Neutrophil (primary cell): ENCODE data around the gene MLLT10.

Experiments used
- H3K27ac ChIP-seq: fragments of 200-600 bp; sonication (generic); 2 replicates; pipeline ENCODE4 v1.5.1; 2016; ENCODE audit warnings: mild to moderate bottlenecking, moderate library complexity
- H3K27me3 ChIP-seq: fragments of 200-600 bp; sonication (generic); 2 replicates; pipeline ENCODE4 v1.6.0; 2016; ENCODE audit warnings: mild to moderate bottlenecking
- H3K36me3 ChIP-seq: fragments of 200-600 bp; sonication (generic); 2 replicates; pipeline ENCODE4 v1.5.1; 2017
- H3K4me1 ChIP-seq, 2 experiments: fragments of 200-600 bp in 1 of 2; sonication (generic) in 1 of 2; 1 replicate in 1 of 2; 2 replicates in 1 of 2; pipeline versions ENCODE4 v1.5.1 to v1.6.1; 2013 to 2016; ENCODE audit warnings: low read depth in 1 of 2, low read length in 1 of 2, mild to moderate bottlenecking in 1 of 2, moderate library complexity in 1 of 2; ENCODE audit not compliant: control insufficient read depth in 1 of 2, insufficient read depth in 1 of 2
- H3K4me3 ChIP-seq, 2 experiments: fragments of 200-600 bp in 1 of 2; sonication (generic) in 1 of 2; 1 replicate in 1 of 2; 2 replicates in 1 of 2; pipeline ENCODE4 v1.5.1; 2013 to 2016; ENCODE audit warnings: low read depth in 1 of 2, low read length in 1 of 2, mild to moderate bottlenecking in 1 of 2, moderate library complexity in 1 of 2
- H3K9me3 ChIP-seq: fragments of 200-600 bp; sonication (generic); 2 replicates; pipeline ENCODE4 v1.5.1; 2016
- CTCF ChIP-seq: fragments of 200-600 bp; sonication (generic); IDR thresholded peaks from 2 replicates; pipeline ENCODE4 v1.5.1; 2016; ENCODE audit warnings: antibody characterized with exemption

Gene MLLT10

GRCh38 chr10:21522631-21523406 lies 11.2 kb upstream of the MLLT10 start:
- Histone ChIP-seq H3K27ac (no peak overlapping the region), H3K4me1 (peaks cover 50 to 52% of the 10 kb centered on the region in 2 experiments), H3K9me3 (no peaks in the 10 kb centered on the region), H3K36me3 (no peaks in the 10 kb centered on the region), H3K27me3 (peaks cover 44% of the 10 kb centered on the region), H3K4me3 (no peak overlapping the region)
- TF ChIP-seq CTCF = no peak

- no peaks in the 10 kb centered on the region for H3K9me3 ChIP-seq
- no peaks in the 10 kb centered on the region for H3K36me3 ChIP-seq
- H3K27me3 ChIP-seq = peaks cover 37% of the 10 kb centered on the region
- no peak for TF ChIP-seq CTCF
- no peak overlapping the region for H3K4me3 ChIP-seq
- H3K27ac ChIP-seq = no peak overlapping the region
- peaks cover 47% of the 10 kb centered on the region in 2 experiments for H3K4me1 ChIP-seq
Observed at GRCh38 chr10:21523557-21524008, 10.4 kb upstream of the MLLT10 start.

GRCh38 chr10:21524131-21524525 lies 9.9 kb upstream of the MLLT10 start:
- Histone ChIP-seq H3K4me3 (peak overlapping the region in 1 of 2 experiments; percentile 84), H3K27me3 (peaks cover 31% of the 10 kb centered on the region), H3K9me3 (no peaks in the 10 kb centered on the region), H3K36me3 (no peaks in the 10 kb centered on the region), H3K27ac (no peak overlapping the region), H3K4me1 (peaks cover 41 to 42% of the 10 kb centered on the region in 2 experiments)
- TF ChIP-seq CTCF = no peak

- Histone ChIP-seq H3K27ac (peak overlapping the region; percentile 77), H3K4me1 (peaks cover 35% of the 10 kb centered on the region in 2 experiments), H3K36me3 (no peaks in the 10 kb centered on the region), H3K4me3 (peak overlapping the region; percentile 84 to 90), H3K9me3 (no peaks in the 10 kb centered on the region), H3K27me3 (peaks cover 25% of the 10 kb centered on the region)
- no peak for TF ChIP-seq CTCF
Observed at GRCh38 chr10:21524526-21525366, 9.3 kb upstream of the MLLT10 start.

GRCh38 chr10:21525367-21526187 lies 8.5 kb upstream of the MLLT10 start, which contains the start of gene SKIDA1:
Gene SKIDA1 (minus strand): TSS chr10:21525682. CDS start chr10:21517822, 7,860 bp downstream.
- peaks cover 17% of the 10 kb centered on the region for H3K27me3 ChIP-seq
- H3K9me3 ChIP-seq = no peaks in the 10 kb centered on the region
- no peaks in the 10 kb centered on the region for H3K36me3 ChIP-seq
- no peak for TF ChIP-seq CTCF
- peaks cover 29 to 31% of the 10 kb centered on the region in 2 experiments for H3K4me1 ChIP-seq
- peak within 1 kb of the TSS; percentile 77 for H3K27ac ChIP-seq
- H3K4me3 ChIP-seq = peak within 1 kb of the TSS; percentile 84 to 90
